SK-N-SH treated with all-trans-retinoic acid at 6 μM for 48 hours (cell line): ENCODE measurements around the gene LRRFIP1.

Source experiments
- ATAC-seq: fragments of 200-7000 bp; cut with Tn5 transposase; 3 replicates; pipeline ENCODE4 v1.9.1; 2020; ENCODE audit warnings: mild to moderate bottlenecking, moderate library complexity
- ARNTL ChIP-seq: fragments of 450-650 bp; formaldehyde crosslinking; IDR thresholded peaks from 2 replicates; pipeline ENCODE4 v1.5.0; 2020; ENCODE audit warnings: low read depth, mild to moderate bottlenecking, moderate library complexity, borderline replicate concordance
- BACH2 ChIP-seq: fragments of 250-450 bp; sonication (Bioruptor Pico); IDR thresholded peaks from 2 replicates; pipeline ENCODE4 v1.9.0; 2021; ENCODE audit warnings: mild to moderate bottlenecking, borderline replicate concordance
- CREB5 ChIP-seq: fragments of 250-450 bp; sonication (Bioruptor Pico); IDR thresholded peaks from 2 replicates; pipeline ENCODE4 v1.5.1; 2020; ENCODE audit warnings: low read depth, mild to moderate bottlenecking, moderate library complexity
- CSDC2 ChIP-seq: fragments of 250-450 bp; sonication (Bioruptor Pico); IDR thresholded peaks from 2 replicates; pipeline ENCODE4 v1.5.0; 2020; ENCODE audit warnings: mild to moderate bottlenecking, moderate library complexity
- ESRRG ChIP-seq: fragments of 250-450 bp; sonication (Bioruptor Pico); IDR thresholded peaks from 2 replicates; pipeline ENCODE4 v1.6.1; 2021; ENCODE audit warnings: mild to moderate bottlenecking
- GLIS3 ChIP-seq: fragments of 250-450 bp; sonication (Bioruptor Pico); IDR thresholded peaks from 2 replicates; pipeline ENCODE4 v1.5.0; 2020; ENCODE audit warnings: mild to moderate bottlenecking, moderate library complexity
- ISL1 ChIP-seq: fragments of 250-450 bp; sonication (Bioruptor Pico); IDR thresholded peaks from 2 replicates; pipeline ENCODE4 v2.1.2; 2022; ENCODE audit warnings: mild to moderate bottlenecking, moderate library complexity
- OSR1 ChIP-seq: fragments of 250-450 bp; sonication (Bioruptor Pico); IDR thresholded peaks from 2 replicates; pipeline ENCODE4 v1.8.0; 2022; ENCODE audit warnings: moderate library complexity, mild to moderate bottlenecking, inconsistent platforms
- POU6F1 ChIP-seq: fragments of 250-450 bp; sonication (Bioruptor Pico); IDR thresholded peaks from 2 replicates; pipeline ENCODE4 v1.8.0; 2021; ENCODE audit warnings: low read depth, mild to moderate bottlenecking, moderate library complexity, borderline replicate concordance
- PPARA ChIP-seq: fragments of 250-450 bp; sonication (Bioruptor Pico); IDR thresholded peaks from 2 replicates; pipeline ENCODE4 v1.5.0; 2020; ENCODE audit warnings: mild to moderate bottlenecking, borderline replicate concordance
- RARB ChIP-seq: fragments of 250-450 bp; sonication (Bioruptor Pico); IDR thresholded peaks from 2 replicates; pipeline ENCODE4 v1.8.0; 2021; ENCODE audit warnings: mild to moderate bottlenecking, moderate library complexity
- SNAI2 ChIP-seq: fragments of 250-450 bp; sonication (Bioruptor Pico); IDR thresholded peaks from 2 replicates; pipeline ENCODE4 v1.5.0; 2020; ENCODE audit warnings: mild to moderate bottlenecking, moderate library complexity
- TCF4 ChIP-seq: fragments of 250-450 bp; sonication (Bioruptor Pico); IDR thresholded peaks from 2 replicates; pipeline ENCODE4 v1.8.0; 2021; ENCODE audit warnings: mild to moderate bottlenecking, moderate library complexity, borderline replicate concordance
- TOX ChIP-seq: fragments of 250-450 bp; sonication (Bioruptor Pico); IDR thresholded peaks from 2 replicates; pipeline ENCODE4 v1.8.0; 2021; ENCODE audit warnings: mild to moderate bottlenecking, moderate library complexity, borderline replicate concordance
- TSHZ2 ChIP-seq: fragments of 250-450 bp; sonication (Bioruptor Pico); IDR thresholded peaks from 2 replicates; pipeline ENCODE4 v1.5.0; 2020; ENCODE audit warnings: mild to moderate bottlenecking, moderate library complexity
- ZC3H10 ChIP-seq: fragments of 250-450 bp; sonication (Bioruptor Pico); IDR thresholded peaks from 2 replicates; pipeline ENCODE4 v1.5.1; 2021; ENCODE audit warnings: mild to moderate bottlenecking, moderate library complexity
- ZFP3 ChIP-seq: fragments of 250-450 bp; sonication (Bioruptor Pico); IDR thresholded peaks from 2 replicates; pipeline ENCODE4 v1.5.0; 2020; ENCODE audit warnings: mild to moderate bottlenecking, moderate library complexity
- ZFP30 ChIP-seq: fragments of 450-650 bp; formaldehyde crosslinking; IDR thresholded peaks from 2 replicates; pipeline ENCODE4 v1.5.0; 2022; ENCODE audit warnings: mild to moderate bottlenecking, moderate library complexity
- ZNF565 ChIP-seq: fragments of 450-650 bp; formaldehyde crosslinking; conservative IDR thresholded peaks from 2 replicates; pipeline ENCODE4 v1.5.0; 2020; ENCODE audit warnings: low read depth, mild to moderate bottlenecking, moderate library complexity
- ZNF70 ChIP-seq: fragments of 450-650 bp; formaldehyde crosslinking; IDR thresholded peaks from 2 replicates; pipeline ENCODE4 v1.5.0; 2020; ENCODE audit warnings: mild to moderate bottlenecking, moderate library complexity
- TF ChIP-seq, protein P1 (sequence below): fragments of 250-450 bp; sonication (Bioruptor Pico); IDR thresholded peaks from 2 replicates; pipeline ENCODE4 v1.8.0; 2020; ENCODE audit warnings: mild to moderate bottlenecking, moderate library complexity, borderline replicate concordance

The LRRFIP1 gene

GRCh38 chr2:237649541-237650454 lies 22.4 kb downstream of the LRRFIP1 start:
- TF ChIP-seq CREB5 (no peak), ZNF565 (no peak), SNAI2 (CRISPR knock-in tag) (no peak), BACH2 (CRISPR knock-in tag) (no peak), TCF4 (CRISPR knock-in tag) (no peak)
- no peak for ATAC-seq

DNA sequence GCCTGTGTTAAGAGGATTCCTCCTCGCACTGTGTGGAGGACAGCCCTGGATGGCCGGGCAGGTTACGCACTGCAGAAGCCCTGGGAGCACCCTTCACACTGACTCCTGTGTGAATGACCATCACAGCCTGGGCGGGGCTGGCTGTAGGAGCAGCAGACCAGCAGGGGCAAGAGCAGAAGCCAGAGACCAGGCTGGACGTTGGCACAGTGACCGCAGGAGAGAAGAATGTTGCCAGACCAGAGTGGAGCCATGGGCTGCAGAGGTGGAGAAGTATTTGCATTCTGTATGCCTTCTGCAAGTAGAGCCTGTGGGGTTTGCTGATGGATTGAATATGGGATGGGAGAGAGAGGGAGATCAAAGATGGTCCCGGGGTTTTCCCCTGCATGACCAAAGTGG lies 23.1 kb downstream of the LRRFIP1 start:
- no peak for TF ChIP-seq BACH2 (CRISPR knock-in tag)
- no peak for TF ChIP-seq GLIS3 (CRISPR knock-in tag)
- no peak for TF ChIP-seq TCF4 (CRISPR knock-in tag)
- no peak for TF ChIP-seq RARB (CRISPR knock-in tag)
- no peak for TF ChIP-seq POU6F1
- no peak for TF ChIP-seq ZFP3
- no peak for TF ChIP-seq TOX (CRISPR knock-in tag)
- TF ChIP-seq, protein P1, sequence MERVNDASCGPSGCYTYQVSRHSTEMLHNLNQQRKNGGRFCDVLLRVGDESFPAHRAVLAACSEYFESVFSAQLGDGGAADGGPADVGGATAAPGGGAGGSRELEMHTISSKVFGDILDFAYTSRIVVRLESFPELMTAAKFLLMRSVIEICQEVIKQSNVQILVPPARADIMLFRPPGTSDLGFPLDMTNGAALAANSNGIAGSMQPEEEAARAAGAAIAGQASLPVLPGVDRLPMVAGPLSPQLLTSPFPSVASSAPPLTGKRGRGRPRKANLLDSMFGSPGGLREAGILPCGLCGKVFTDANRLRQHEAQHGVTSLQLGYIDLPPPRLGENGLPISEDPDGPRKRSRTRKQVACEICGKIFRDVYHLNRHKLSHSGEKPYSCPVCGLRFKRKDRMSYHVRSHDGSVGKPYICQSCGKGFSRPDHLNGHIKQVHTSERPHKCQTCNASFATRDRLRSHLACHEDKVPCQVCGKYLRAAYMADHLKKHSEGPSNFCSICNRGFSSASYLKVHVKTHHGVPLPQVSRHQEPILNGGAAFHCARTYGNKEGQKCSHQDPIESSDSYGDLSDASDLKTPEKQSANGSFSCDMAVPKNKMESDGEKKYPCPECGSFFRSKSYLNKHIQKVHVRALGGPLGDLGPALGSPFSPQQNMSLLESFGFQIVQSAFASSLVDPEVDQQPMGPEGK: no peak
- no peak for TF ChIP-seq ZFP30 (CRISPR knock-in tag)
- TF ChIP-seq TSHZ2 (CRISPR knock-in tag): no peak
- no peak for TF ChIP-seq CSDC2 (CRISPR knock-in tag)
- no peak for ATAC-seq

DNA sequence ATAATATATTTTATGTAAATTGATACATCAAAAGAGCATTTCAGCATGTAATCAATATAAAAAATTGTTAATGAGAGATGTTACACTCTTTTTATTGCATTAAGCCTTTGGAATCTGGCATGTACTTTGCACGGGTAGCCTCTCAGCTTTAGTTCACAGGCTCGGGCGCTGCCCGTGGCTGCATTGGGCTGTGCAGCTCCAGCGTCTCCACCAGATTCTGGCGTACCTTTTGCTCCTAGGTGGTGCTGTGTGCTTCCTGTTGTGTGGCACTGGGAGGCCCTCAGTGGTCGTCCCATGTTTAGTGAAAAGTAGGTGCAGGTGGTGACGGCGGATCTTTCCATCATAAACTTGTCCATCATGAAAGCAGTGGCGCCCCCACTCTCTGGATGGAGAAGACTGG lies 24.4 kb downstream of the LRRFIP1 start:
- TF ChIP-seq TSHZ2 (CRISPR knock-in tag) (no peak), ARNTL (CRISPR knock-in tag) (no peak), ZNF70 (CRISPR knock-in tag) (no peak), CREB5 (no peak), RARB (CRISPR knock-in tag) (no peak), GLIS3 (CRISPR knock-in tag) (no peak), ZFP30 (CRISPR knock-in tag) (no peak), TOX (CRISPR knock-in tag) (no peak), CSDC2 (CRISPR knock-in tag) (no peak), ZNF565 (no peak), ISL1 (CRISPR knock-in tag) (no peak), PPARA (CRISPR knock-in tag) (no peak), OSR1 (CRISPR knock-in tag) (no peak), BACH2 (CRISPR knock-in tag) (no peak), SNAI2 (CRISPR knock-in tag) (no peak), ZC3H10 (CRISPR knock-in tag) (no peak), TCF4 (CRISPR knock-in tag) (no peak), ZFP3 (no peak), ESRRG (CRISPR knock-in tag) (no peak)
- TF ChIP-seq, protein P1: no peak
- ATAC-seq: no peak
